SK-N-SH treated with all-trans-retinoic acid at 6 μM for 48 hours (cell line): Measurements from ENCODE around the gene FAM32A.

Experiments
- ATAC-seq: fragments of 200-7000 bp; cut with Tn5 transposase; 3 replicates; pipeline ENCODE4 v1.9.1; 2020; ENCODE audit warnings: mild to moderate bottlenecking, moderate library complexity
- ARNTL ChIP-seq: fragments of 450-650 bp; formaldehyde crosslinking; IDR thresholded peaks from 2 replicates; pipeline ENCODE4 v1.5.0; 2020; ENCODE audit warnings: low read depth, mild to moderate bottlenecking, moderate library complexity, borderline replicate concordance
- BACH2 ChIP-seq: fragments of 250-450 bp; sonication (Bioruptor Pico); IDR thresholded peaks from 2 replicates; pipeline ENCODE4 v1.9.0; 2021; ENCODE audit warnings: mild to moderate bottlenecking, borderline replicate concordance
- CSDC2 ChIP-seq: fragments of 250-450 bp; sonication (Bioruptor Pico); IDR thresholded peaks from 2 replicates; pipeline ENCODE4 v1.5.0; 2020; ENCODE audit warnings: mild to moderate bottlenecking, moderate library complexity
- CSRNP3 ChIP-seq: fragments of 250-450 bp; sonication (Bioruptor Pico); IDR thresholded peaks from 2 replicates; pipeline ENCODE4 v1.5.1; 2021; ENCODE audit warnings: mild to moderate bottlenecking, moderate library complexity
- ESRRG ChIP-seq: fragments of 250-450 bp; sonication (Bioruptor Pico); IDR thresholded peaks from 2 replicates; pipeline ENCODE4 v1.6.1; 2021; ENCODE audit warnings: mild to moderate bottlenecking
- GLIS3 ChIP-seq: fragments of 250-450 bp; sonication (Bioruptor Pico); IDR thresholded peaks from 2 replicates; pipeline ENCODE4 v1.5.0; 2020; ENCODE audit warnings: mild to moderate bottlenecking, moderate library complexity
- ISL1 ChIP-seq: fragments of 250-450 bp; sonication (Bioruptor Pico); IDR thresholded peaks from 2 replicates; pipeline ENCODE4 v2.1.2; 2022; ENCODE audit warnings: mild to moderate bottlenecking, moderate library complexity
- POU6F1 ChIP-seq: fragments of 250-450 bp; sonication (Bioruptor Pico); IDR thresholded peaks from 2 replicates; pipeline ENCODE4 v1.8.0; 2021; ENCODE audit warnings: low read depth, mild to moderate bottlenecking, moderate library complexity, borderline replicate concordance
- RARB ChIP-seq: fragments of 250-450 bp; sonication (Bioruptor Pico); IDR thresholded peaks from 2 replicates; pipeline ENCODE4 v1.8.0; 2021; ENCODE audit warnings: mild to moderate bottlenecking, moderate library complexity
- TCF4 ChIP-seq: fragments of 250-450 bp; sonication (Bioruptor Pico); IDR thresholded peaks from 2 replicates; pipeline ENCODE4 v1.8.0; 2021; ENCODE audit warnings: mild to moderate bottlenecking, moderate library complexity, borderline replicate concordance
- TOX ChIP-seq: fragments of 250-450 bp; sonication (Bioruptor Pico); IDR thresholded peaks from 2 replicates; pipeline ENCODE4 v1.8.0; 2021; ENCODE audit warnings: mild to moderate bottlenecking, moderate library complexity, borderline replicate concordance
- ZC3H10 ChIP-seq: fragments of 250-450 bp; sonication (Bioruptor Pico); IDR thresholded peaks from 2 replicates; pipeline ENCODE4 v1.5.1; 2021; ENCODE audit warnings: mild to moderate bottlenecking, moderate library complexity
- ZFP3 ChIP-seq: fragments of 250-450 bp; sonication (Bioruptor Pico); IDR thresholded peaks from 2 replicates; pipeline ENCODE4 v1.5.0; 2020; ENCODE audit warnings: mild to moderate bottlenecking, moderate library complexity
- ZFP30 ChIP-seq: fragments of 450-650 bp; formaldehyde crosslinking; IDR thresholded peaks from 2 replicates; pipeline ENCODE4 v1.5.0; 2022; ENCODE audit warnings: mild to moderate bottlenecking, moderate library complexity
- ZNF70 ChIP-seq: fragments of 450-650 bp; formaldehyde crosslinking; IDR thresholded peaks from 2 replicates; pipeline ENCODE4 v1.5.0; 2020; ENCODE audit warnings: mild to moderate bottlenecking, moderate library complexity
- ZNF8 ChIP-seq: fragments of 450-650 bp; formaldehyde crosslinking; IDR thresholded peaks from 2 replicates; pipeline ENCODE4 v1.5.0; 2020; ENCODE audit warnings: mild to moderate bottlenecking, moderate library complexity
- TF ChIP-seq, protein P1 (sequence below): fragments of 250-450 bp; sonication (Bioruptor Pico); IDR thresholded peaks from 2 replicates; pipeline ENCODE4 v1.5.0; 2020; ENCODE audit warnings: mild to moderate bottlenecking, moderate library complexity

Gene FAM32A

DNA sequence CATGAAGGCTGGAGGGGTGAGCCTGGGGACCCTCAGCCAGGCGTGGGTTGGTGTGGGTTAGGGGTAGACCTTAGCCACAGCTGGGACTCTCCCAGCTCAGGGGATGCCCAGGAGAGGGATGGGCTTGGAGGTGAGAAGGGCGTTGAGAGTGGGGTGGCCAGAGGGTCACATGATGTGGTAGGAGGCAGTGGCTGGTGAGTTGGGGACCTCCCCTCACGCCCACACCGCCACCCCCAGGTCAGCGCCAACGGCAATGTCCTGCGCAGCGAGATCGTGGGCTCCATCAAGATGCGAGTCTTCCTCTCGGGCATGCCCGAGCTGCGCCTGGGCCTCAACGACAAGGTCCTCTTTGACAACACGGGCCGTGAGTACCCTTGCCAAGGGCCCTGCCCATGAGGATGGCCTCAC is 41.0 kb downstream of the FAM32A start:
- no peak for TF ChIP-seq RARB (CRISPR knock-in tag)
- TF ChIP-seq TCF4, result no peak
- no peak for TF ChIP-seq GLIS3 (CRISPR knock-in tag)
- TF ChIP-seq ESRRG (CRISPR knock-in tag), result no peak
- TF ChIP-seq BACH2 (CRISPR knock-in tag), result no peak
- no peak for TF ChIP-seq ZNF8
- no peak for TF ChIP-seq ISL1 (CRISPR knock-in tag)
- TF ChIP-seq ZFP30 (CRISPR knock-in tag), result no peak
- TF ChIP-seq, all 23 proteins: peak for 0
- ATAC-seq, result no peak

DNA sequence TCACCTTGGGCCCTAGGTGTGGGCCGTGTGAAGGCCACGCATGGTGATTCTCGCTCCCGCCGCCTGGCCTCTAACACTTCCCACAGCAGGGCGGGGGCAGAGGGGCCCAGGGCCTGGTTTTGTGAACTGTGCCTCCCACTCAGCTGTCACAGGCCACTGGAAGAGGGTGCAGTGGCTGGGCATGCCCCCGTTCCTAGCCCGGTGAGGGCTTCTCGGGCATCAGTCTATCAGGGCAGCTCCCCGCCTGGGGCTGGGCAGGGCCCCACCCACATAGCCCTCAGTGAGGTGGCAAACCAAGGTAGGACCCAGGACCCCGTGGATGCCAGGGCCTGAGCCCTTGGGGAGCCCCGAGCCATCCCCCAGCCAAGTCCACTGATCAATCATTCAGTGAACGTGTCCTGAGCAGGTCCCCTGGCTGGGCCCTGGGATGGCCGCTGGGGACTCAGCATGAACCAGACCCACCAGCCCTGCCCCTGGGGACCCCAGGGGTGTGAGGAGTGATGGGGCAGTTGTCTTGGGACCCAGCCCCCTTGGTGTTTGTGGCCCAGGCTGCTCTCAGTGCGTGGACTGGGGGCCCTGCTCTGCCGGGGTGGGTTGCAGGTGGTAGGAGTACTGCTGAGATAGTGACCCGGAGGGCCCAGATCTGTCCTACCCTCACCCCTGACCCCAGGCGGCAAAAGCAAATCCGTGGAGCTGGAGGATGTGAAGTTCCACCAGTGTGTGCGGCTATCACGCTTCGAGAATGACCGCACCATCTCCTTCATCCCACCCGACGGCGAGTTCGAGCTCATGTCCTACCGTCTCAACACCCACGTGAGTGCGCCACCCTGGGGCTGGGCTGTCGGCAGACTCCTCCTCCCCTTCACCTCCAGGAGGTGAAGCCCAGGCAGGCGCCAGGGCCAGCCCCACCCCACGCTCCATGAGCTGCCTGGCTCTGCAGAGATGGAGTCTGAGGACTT is 41.9 kb downstream of the FAM32A start:
- ATAC-seq, result no peak
- TF ChIP-seq GLIS3 (CRISPR knock-in tag), result no peak

DNA sequence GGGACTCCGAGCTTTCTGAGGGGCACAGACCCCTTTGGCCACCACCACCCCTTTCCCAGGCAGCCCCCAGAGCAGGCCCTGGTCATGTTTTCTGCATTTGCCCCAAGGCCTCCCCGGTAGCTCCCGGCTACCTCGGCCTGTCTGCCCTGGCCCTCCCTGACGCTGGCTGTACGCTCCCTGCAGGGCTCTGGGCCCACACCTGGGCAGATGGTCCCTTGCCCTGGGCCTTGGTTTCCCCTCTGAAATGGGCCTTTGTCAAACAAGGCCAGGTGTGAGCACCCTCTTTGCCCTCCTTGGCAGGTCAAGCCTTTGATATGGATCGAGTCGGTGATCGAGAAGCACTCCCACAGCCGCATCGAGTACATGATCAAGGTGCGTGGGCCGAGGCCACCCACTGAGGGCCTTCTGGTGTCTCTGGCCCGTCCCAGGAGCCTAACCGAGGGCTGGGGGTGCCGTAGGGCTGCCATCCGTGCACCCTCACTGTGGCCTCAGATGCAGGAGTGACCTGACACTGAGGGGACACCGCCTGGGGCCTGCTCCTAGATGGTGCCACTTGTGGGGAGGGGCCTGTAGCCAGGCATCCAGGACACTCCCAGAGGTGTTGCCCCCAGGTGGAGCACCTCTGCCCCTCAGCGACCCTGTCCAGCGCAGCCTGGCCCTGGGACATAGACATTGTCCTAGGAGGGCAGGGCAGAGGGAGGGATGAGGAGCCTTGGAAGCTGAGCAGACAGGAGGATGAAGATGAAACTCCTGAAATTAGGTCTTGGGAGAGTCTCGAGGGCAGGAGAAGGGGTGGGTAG is 42.8 kb downstream of the FAM32A start:
- no peak for ATAC-seq
- TF ChIP-seq ZNF70 (CRISPR knock-in tag) (no peak), TCF4 (no peak), RARB (CRISPR knock-in tag) (no peak), POU6F1 (CRISPR knock-in tag) (no peak), ZC3H10 (CRISPR knock-in tag) (no peak), CSDC2 (CRISPR knock-in tag) (no peak), ZFP3 (no peak)

DNA sequence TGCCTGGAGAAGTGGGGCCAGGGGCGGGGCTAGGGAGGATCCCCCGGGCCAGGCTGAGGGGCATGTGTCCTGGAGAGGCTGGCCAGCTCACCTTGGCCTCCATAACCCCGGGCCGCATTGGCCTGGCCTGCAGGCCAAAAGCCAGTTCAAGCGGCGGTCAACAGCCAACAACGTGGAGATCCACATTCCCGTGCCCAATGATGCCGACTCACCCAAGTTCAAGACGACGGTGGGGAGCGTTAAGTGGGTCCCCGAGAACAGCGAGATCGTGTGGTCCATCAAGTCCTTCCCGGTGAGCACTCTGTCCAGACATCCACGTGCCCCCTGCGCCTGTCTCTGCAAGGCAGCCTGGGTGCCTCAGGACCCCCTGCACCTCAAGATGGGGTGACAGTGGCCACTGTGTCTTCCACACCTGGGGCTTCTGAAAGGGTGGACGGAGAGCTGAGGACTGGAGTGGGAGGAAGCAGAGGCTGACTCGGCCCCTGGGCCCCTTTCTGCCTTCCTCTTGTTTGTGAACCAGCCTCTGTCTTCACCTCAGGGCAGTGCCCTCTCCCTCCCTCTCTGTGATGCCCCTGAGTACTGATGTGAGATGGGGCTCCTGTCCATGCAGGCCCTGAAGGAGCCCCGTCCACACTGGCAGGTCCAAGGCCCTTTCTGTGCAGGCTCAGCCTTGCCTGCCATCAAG is 43.6 kb downstream of the FAM32A start:
- ATAC-seq, result no peak
- TF ChIP-seq ESRRG (CRISPR knock-in tag), result no peak
- no peak for TF ChIP-seq ZNF8
- TF ChIP-seq BACH2 (CRISPR knock-in tag), result no peak
- TF ChIP-seq CSDC2 (CRISPR knock-in tag), result no peak
- no peak for TF ChIP-seq POU6F1 (CRISPR knock-in tag)
- TF ChIP-seq TOX, result no peak
- TF ChIP-seq ISL1 (CRISPR knock-in tag), result no peak

DNA sequence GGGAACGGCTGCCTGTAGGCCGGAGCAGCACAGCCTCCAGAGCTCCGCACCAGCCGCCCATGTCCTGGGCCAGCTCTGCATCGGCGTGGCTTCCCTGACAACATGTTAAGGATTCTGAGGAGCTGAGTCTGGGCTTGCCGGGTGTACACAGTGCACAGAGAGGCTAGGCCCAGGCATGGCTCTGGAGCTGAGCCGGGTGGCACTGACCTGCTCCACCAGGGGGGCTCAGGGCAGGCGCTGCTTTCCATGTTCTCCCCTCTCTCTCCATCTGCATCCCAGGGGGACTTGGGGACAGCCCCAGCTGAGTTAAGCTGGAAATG is 44.1 kb downstream of the FAM32A start:
- no peak for ATAC-seq
- TF ChIP-seq TOX (no peak), CSRNP3 (no peak), ZFP3 (no peak), ARNTL (no peak), ZC3H10 (CRISPR knock-in tag) (no peak)
- TF ChIP-seq, protein P1, sequence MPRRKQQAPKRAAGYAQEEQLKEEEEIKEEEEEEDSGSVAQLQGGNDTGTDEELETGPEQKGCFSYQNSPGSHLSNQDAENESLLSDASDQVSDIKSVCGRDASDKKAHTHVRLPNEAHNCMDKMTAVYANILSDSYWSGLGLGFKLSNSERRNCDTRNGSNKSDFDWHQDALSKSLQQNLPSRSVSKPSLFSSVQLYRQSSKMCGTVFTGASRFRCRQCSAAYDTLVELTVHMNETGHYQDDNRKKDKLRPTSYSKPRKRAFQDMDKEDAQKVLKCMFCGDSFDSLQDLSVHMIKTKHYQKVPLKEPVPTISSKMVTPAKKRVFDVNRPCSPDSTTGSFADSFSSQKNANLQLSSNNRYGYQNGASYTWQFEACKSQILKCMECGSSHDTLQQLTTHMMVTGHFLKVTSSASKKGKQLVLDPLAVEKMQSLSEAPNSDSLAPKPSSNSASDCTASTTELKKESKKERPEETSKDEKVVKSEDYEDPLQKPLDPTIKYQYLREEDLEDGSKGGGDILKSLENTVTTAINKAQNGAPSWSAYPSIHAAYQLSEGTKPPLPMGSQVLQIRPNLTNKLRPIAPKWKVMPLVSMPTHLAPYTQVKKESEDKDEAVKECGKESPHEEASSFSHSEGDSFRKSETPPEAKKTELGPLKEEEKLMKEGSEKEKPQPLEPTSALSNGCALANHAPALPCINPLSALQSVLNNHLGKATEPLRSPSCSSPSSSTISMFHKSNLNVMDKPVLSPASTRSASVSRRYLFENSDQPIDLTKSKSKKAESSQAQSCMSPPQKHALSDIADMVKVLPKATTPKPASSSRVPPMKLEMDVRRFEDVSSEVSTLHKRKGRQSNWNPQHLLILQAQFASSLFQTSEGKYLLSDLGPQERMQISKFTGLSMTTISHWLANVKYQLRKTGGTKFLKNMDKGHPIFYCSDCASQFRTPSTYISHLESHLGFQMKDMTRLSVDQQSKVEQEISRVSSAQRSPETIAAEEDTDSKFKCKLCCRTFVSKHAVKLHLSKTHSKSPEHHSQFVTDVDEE (CRISPR knock-in tag), result no peak
